Measurements from ENCODE around the gene CREB3L4.

The CREB3L4 gene

GRCh38 chr1:153967107-153967999 lies at the start of gene CREB3L4:
TSS of gene CREB3L4 (plus strand) at chr1:153967902. CDS start at chr1:153968526, 624 bp downstream.
- Mint-ChIP-seq H3K9me3 (no peaks in the 10 kb centered on the region), H3K4me3 (peak within 1 kb of the TSS; percentile 97), H3K27me3 (no peaks in the 10 kb centered on the region), H3K4me1 (ENCODE audit: low read depth) (peaks cover 47% of the 10 kb centered on the region), H3K36me3 (ENCODE audit: low read depth) (peaks cover 22% of the 10 kb centered on the region), H3K27ac (peak within 1 kb of the TSS; percentile 95)
- intact Hi-C loops (cut with micrococcal nuclease) = loop anchor here (1.0 kb wide), 2 partner anchors 9 to 10 kb away; partner anchors contain the start of genes CRTC2 and JTB

GRCh38 chr1:153919876-153920852 lies 47.5 kb upstream of the CREB3L4 start:
- H3K4me3 Mint-ChIP-seq = peak overlapping the region; percentile 30
- no peaks in the 10 kb centered on the region for H3K27me3 Mint-ChIP-seq
- no peaks in the 10 kb centered on the region for H3K9me3 Mint-ChIP-seq
- peaks cover 46% of the 10 kb centered on the region for H3K36me3 Mint-ChIP-seq (ENCODE audit: low read depth)
- H3K4me1 Mint-ChIP-seq (ENCODE audit: low read depth) = peaks cover 55% of the 10 kb centered on the region
- intact Hi-C loops (cut with micrococcal nuclease) = loop anchor here (5.0 to 10.0 kb wide), 2 partner anchors 67 to 115 kb away; partner anchors contain the start of gene RAB13
- peak overlapping the region; percentile 92 for H3K27ac Mint-ChIP-seq

GRCh38 chr1:153921080-153921802 lies 46.5 kb upstream of the CREB3L4 start:
- H3K4me3 Mint-ChIP-seq = peak overlapping the region; percentile 95
- peaks cover 36% of the 10 kb centered on the region for H3K36me3 Mint-ChIP-seq (ENCODE audit: low read depth)
- no peaks in the 10 kb centered on the region for H3K9me3 Mint-ChIP-seq
- peak overlapping the region; percentile 92 for H3K27ac Mint-ChIP-seq
- intact Hi-C loops (cut with micrococcal nuclease) = loop anchor here (5.0 to 10.0 kb wide), 2 partner anchors 66 to 116 kb away; partner anchors contain the start of gene RAB13
- H3K4me1 Mint-ChIP-seq (ENCODE audit: low read depth) = peaks cover 51% of the 10 kb centered on the region
- no peaks in the 10 kb centered on the region for H3K27me3 Mint-ChIP-seq

- Mint-ChIP-seq H3K36me3 (ENCODE audit: low read depth) (peaks cover 32% of the 10 kb centered on the region), H3K27me3 (no peaks in the 10 kb centered on the region), H3K27ac (peak overlapping the region; percentile 92), H3K4me1 (ENCODE audit: low read depth) (peaks cover 48% of the 10 kb centered on the region), H3K4me3 (peak overlapping the region; percentile 95), H3K9me3 (no peaks in the 10 kb centered on the region)
- intact Hi-C loops (cut with micrococcal nuclease) = loop anchor here (5.0 to 10.0 kb wide), 2 partner anchors 66 to 117 kb away; partner anchors contain the start of gene RAB13
These were observed 46.0 kb upstream of the CREB3L4 start for GRCh38 chr1:153921803-153922075.

GRCh38 chr1:153922076-153922971 lies 45.4 kb upstream of the CREB3L4 start:
- peaks cover 48% of the 10 kb centered on the region for H3K4me1 Mint-ChIP-seq (ENCODE audit: low read depth)
- intact Hi-C loops (cut with micrococcal nuclease) = loop anchor here (5.0 to 10.0 kb wide), 2 partner anchors 65 to 118 kb away; partner anchors contain the start of gene RAB13
- H3K9me3 Mint-ChIP-seq = no peaks in the 10 kb centered on the region
- H3K36me3 Mint-ChIP-seq (ENCODE audit: low read depth) = peaks cover 28% of the 10 kb centered on the region
- no peaks in the 10 kb centered on the region for H3K27me3 Mint-ChIP-seq
- H3K4me3 Mint-ChIP-seq = peak overlapping the region; percentile 95
- peak overlapping the region; percentile 92 for H3K27ac Mint-ChIP-seq

GRCh38 chr1:153922972-153923925 lies 44.5 kb upstream of the CREB3L4 start, which contains the start of gene GATAD2B:
TSS of gene GATAD2B (minus strand) at chr1:153922972. CDS start at chr1:153828347, 94,625 bp downstream.
- H3K27ac Mint-ChIP-seq = peak within 1 kb of the TSS; percentile 92
- H3K9me3 Mint-ChIP-seq = no peaks in the 10 kb centered on the region
- peaks cover 41% of the 10 kb centered on the region for H3K4me1 Mint-ChIP-seq (ENCODE audit: low read depth)
- H3K36me3 Mint-ChIP-seq (ENCODE audit: low read depth) = peaks cover 19% of the 10 kb centered on the region
- H3K4me3 Mint-ChIP-seq = peak within 1 kb of the TSS; percentile 95
- intact Hi-C loops (cut with micrococcal nuclease) = loop anchor here (1.0 to 10.0 kb wide), 4 partner anchors 22 to 118 kb away; partner anchors contain the start of genes CRTC2 and RAB13
- no peaks in the 10 kb centered on the region for H3K27me3 Mint-ChIP-seq

GRCh38 chr1:153926405-153926804 lies 41.3 kb upstream of the CREB3L4 start:
- H3K4me1 Mint-ChIP-seq (ENCODE audit: low read depth) = peaks cover 23% of the 10 kb centered on the region
- H3K36me3 Mint-ChIP-seq (ENCODE audit: low read depth) = peaks cover 40% of the 10 kb centered on the region
- no peak overlapping the region for H3K4me3 Mint-ChIP-seq
- no peaks in the 10 kb centered on the region for H3K9me3 Mint-ChIP-seq
- no peak overlapping the region for H3K27ac Mint-ChIP-seq
- intact Hi-C loops (cut with micrococcal nuclease) = loop anchor here (10.0 kb wide), 1 partner anchor 122 kb away; no protein-coding TSS in a partner anchor
- no peaks in the 10 kb centered on the region for H3K27me3 Mint-ChIP-seq

- Mint-ChIP-seq H3K36me3 (ENCODE audit: low read depth) (peaks cover 46% of the 10 kb centered on the region), H3K27ac (no peak overlapping the region), H3K9me3 (no peaks in the 10 kb centered on the region), H3K4me3 (no peak overlapping the region), H3K4me1 (ENCODE audit: low read depth) (peaks cover 23% of the 10 kb centered on the region), H3K27me3 (no peaks in the 10 kb centered on the region)
- intact Hi-C loops (cut with micrococcal nuclease) = loop anchor here (10.0 kb wide), 1 partner anchor 123 kb away; no protein-coding TSS in a partner anchor
These were observed 39.5 kb upstream of the CREB3L4 start for GRCh38 chr1:153928245-153928644.

GRCh38 chr1:153928791-153929341 lies 38.8 kb upstream of the CREB3L4 start:
- Mint-ChIP-seq H3K36me3 (ENCODE audit: low read depth) (peaks cover 52% of the 10 kb centered on the region), H3K9me3 (no peaks in the 10 kb centered on the region), H3K4me1 (ENCODE audit: low read depth) (peaks cover 20% of the 10 kb centered on the region), H3K27me3 (no peaks in the 10 kb centered on the region), H3K27ac (no peak overlapping the region), H3K4me3 (no peak overlapping the region)
- intact Hi-C loops (cut with micrococcal nuclease) = loop anchor here (10.0 kb wide), 1 partner anchor 124 kb away; no protein-coding TSS in a partner anchor

GRCh38 chr1:153929426-153929825 lies 38.3 kb upstream of the CREB3L4 start:
- Mint-ChIP-seq H3K4me3 (no peak overlapping the region), H3K27me3 (no peaks in the 10 kb centered on the region), H3K9me3 (no peaks in the 10 kb centered on the region), H3K36me3 (ENCODE audit: low read depth) (peaks cover 58% of the 10 kb centered on the region), H3K4me1 (ENCODE audit: low read depth) (peaks cover 25% of the 10 kb centered on the region), H3K27ac (no peak overlapping the region)
- intact Hi-C loops (cut with micrococcal nuclease) = loop anchor here (10.0 kb wide), 1 partner anchor 125 kb away; no protein-coding TSS in a partner anchor

All from dendritic cell treated with granulocyte-macrophage colony-stimulating factor and Interleukin-4, amounts not matched to agents 40 ng/mL and 50 ng/mL, for 4 days (primary cell).